HCT116 (cell line): Measurements from ENCODE around the gene TGM2. TPM values are rescaled to one million over a fixed set of nuclear protein-coding genes. Genes with fewer than 3 reads are reported as not detected.

Source experiments
- ATAC-seq: fragments of 200-7000 bp; cut with Tn5 transposase; 2 replicates; pipeline ENCODE4 v1.9.1; 2020; ENCODE audit warnings: mild to moderate bottlenecking, moderate library complexity
- BruUV-seq: library from RNA; stranded (reverse); fragments of 400-500 nt; replicated peaks from 2 replicates; lab custom pipeline; 2021; lab: Mats Ljungman, UMichigan
- CTCF ChIA-PET: fragments of 300-600 bp; sonication (Branson Sonifier 250); formaldehyde crosslinking; loops from one replicate; lab custom pipeline; 2021; ENCODE audit warnings: antibody characterized with exemption; lab: Charles Lee
- POLR2A ChIA-PET: fragments of 300-600, 350-600 bp; sonication (Branson Sonifier 250); formaldehyde crosslinking; loops from one replicate; lab custom pipeline; 2021; ENCODE audit warnings: antibody characterized with exemption; lab: Charles Lee
- RAD21 ChIA-PET, 2 experiments: fragments of 300-600 bp; sonication (Branson Sonifier 250); formaldehyde crosslinking; loops; one replicate each; lab custom pipeline; 2023; ENCODE audit warnings: low total read pairs in 2 of 2; ENCODE audit not compliant: uncharacterized antibody in 2 of 2, unreplicated experiment in 2 of 2, low non-redundant PET in 1 of 2; lab: Charles Lee
- DNase-seq: peaks from one replicate; pipeline ENCODE4 v3.0.0-alpha.2; 2010; ENCODE audit warnings: low read depth, low spot score
- H2AFZ ChIP-seq: fragments of 200-600 bp; shearing (Covaris generic), sonication (generic); 2 replicates; pipeline ENCODE4 v1.6.1; 2017; ENCODE audit warnings: low read depth, mixed run types, mixed read lengths, antibody characterized with exemption, low read length; ENCODE audit not compliant: poor library complexity, severe bottlenecking
- H3K27ac ChIP-seq: 2 replicates; pipeline ENCODE4 v1.5.1; 2012; ENCODE audit warnings: low read depth, low read length
- H3K27me3 ChIP-seq: fragments of 200-600 bp; sonication (generic); 2 replicates; pipeline ENCODE4 v1.6.1; 2016; ENCODE audit warnings: mixed run types, low read length, mixed read lengths; ENCODE audit not compliant: insufficient read depth
- H3K36me3 ChIP-seq, 2 experiments: fragments of 200-500 bp in 1 of 2; fragments of 200-600 bp in 1 of 2; sonication (Bioruptor generic) in 1 of 2; sonication (generic) in 1 of 2; 2 replicates each; pipeline versions ENCODE4 v1.5.1 to v1.6.1; 2014 to 2016; ENCODE audit warnings: low read length in 2 of 2, inconsistent platforms in 1 of 2, mixed read lengths in 1 of 2, mixed run types in 1 of 2; ENCODE audit not compliant: insufficient read depth in 2 of 2, control insufficient read depth in 1 of 2
- H3K4me1 ChIP-seq, 2 experiments: fragments of 200-600 bp in 1 of 2; sonication (generic) in 1 of 2; 2 replicates each; pipeline versions ENCODE4 v1.5.1 to v1.6.1; 2012 to 2017; ENCODE audit warnings: low read length in 2 of 2, inconsistent platforms in 1 of 2, mild to moderate bottlenecking in 1 of 2, mixed read lengths in 1 of 2, mixed run types in 1 of 2, moderate library complexity in 1 of 2; ENCODE audit not compliant: insufficient read depth in 2 of 2, control insufficient read depth in 1 of 2
- H3K4me2 ChIP-seq: fragments of 200-600 bp; sonication (generic); 2 replicates; pipeline ENCODE4 v1.6.1; 2017; ENCODE audit warnings: mixed run types, low read length, mixed read lengths
- H3K4me3 ChIP-seq, 2 experiments: fragments of 200-600 bp in 1 of 2; sonication (generic) in 1 of 2; replicated peaks in 1 of 2; 2 replicates each; pipeline ENCODE4 v1.5.1; 2011 to 2016; ENCODE audit warnings: low read length in 2 of 2, control low read depth in 1 of 2, low read depth in 1 of 2, mild to moderate bottlenecking in 1 of 2, mixed read lengths in 1 of 2, mixed run types in 1 of 2
- H3K79me2 ChIP-seq: fragments of 200-600 bp; sonication (generic); 2 replicates; pipeline ENCODE4 v1.6.1; 2017; ENCODE audit warnings: mild to moderate bottlenecking, mixed run types, low read length, moderate library complexity, mixed read lengths; ENCODE audit not compliant: insufficient read depth
- H3K9ac ChIP-seq: fragments of 200-600 bp; sonication (generic); 2 replicates; pipeline ENCODE4 v1.6.1; 2016; ENCODE audit warnings: low read length, mixed read lengths
- H3K9me2 ChIP-seq: fragments of 200-600 bp; sonication (generic), shearing (Covaris generic); 2 replicates; pipeline ENCODE4 v1.6.1; 2017; ENCODE audit warnings: mixed run types, mild to moderate bottlenecking, moderate library complexity; ENCODE audit not compliant: insufficient read depth
- H3K9me3 ChIP-seq, 2 experiments: fragments of 200-500 bp in 1 of 2; fragments of 200-600 bp in 1 of 2; sonication (Bioruptor generic) in 1 of 2; sonication (generic) in 1 of 2; 2 replicates each; pipeline ENCODE4 v1.6.1; 2014 to 2017; ENCODE audit warnings: low read length in 2 of 2, mixed read lengths in 2 of 2, inconsistent platforms in 1 of 2, low read depth in 1 of 2, mild to moderate bottlenecking in 1 of 2, mixed run types in 1 of 2, moderate library complexity in 1 of 2; ENCODE audit not compliant: control insufficient read depth in 1 of 2, insufficient read depth in 1 of 2
- H4K20me1 ChIP-seq: fragments of 200-600 bp; sonication (generic), shearing (Covaris generic); 2 replicates; pipeline ENCODE4 v1.6.1; 2017; ENCODE audit warnings: mixed run types, mild to moderate bottlenecking, moderate library complexity; ENCODE audit not compliant: insufficient read depth
- ATF3 ChIP-seq: IDR thresholded peaks from 2 replicates; pipeline ENCODE4 v1.6.1; 2012
- CBX3 ChIP-seq: IDR thresholded peaks from 2 replicates; pipeline ENCODE4 v1.6.1; 2012; ENCODE audit warnings: low read depth
- CEBPB ChIP-seq: IDR thresholded peaks from 2 replicates; pipeline ENCODE4 v1.6.1; 2012; ENCODE audit warnings: low read depth
- EZH2 ChIP-seq: fragments of 200-600 bp; sonication (generic); IDR thresholded peaks from 2 replicates; pipeline ENCODE4 v1.6.1; 2017; ENCODE audit warnings: antibody characterized with exemption, mixed run types
- POLR2A ChIP-seq: IDR thresholded peaks from 2 replicates; pipeline ENCODE4 v1.7.0; 2011; ENCODE audit warnings: borderline replicate concordance; ENCODE audit not compliant: insufficient read depth, insufficient read length; ENCODE audit errors: extremely low read depth
- POLR2AphosphoS5 ChIP-seq: IDR thresholded peaks from 2 replicates; pipeline ENCODE4 v1.6.1; 2011; ENCODE audit warnings: mild to moderate bottlenecking, low read depth, low read length, moderate library complexity
- RAD21 ChIP-seq: IDR thresholded peaks from 2 replicates; pipeline ENCODE4 v1.6.1; 2012; ENCODE audit warnings: low read depth, mild to moderate bottlenecking
- SP1 ChIP-seq: IDR thresholded peaks from 2 replicates; pipeline ENCODE4 v1.6.1; 2012; ENCODE audit warnings: low read depth
- SRF ChIP-seq: IDR thresholded peaks from 2 replicates; pipeline ENCODE4 v1.6.1; 2012; ENCODE audit warnings: low read depth
- YY1 ChIP-seq: IDR thresholded peaks from 2 replicates; pipeline ENCODE4 v1.6.1; 2011; ENCODE audit warnings: low read length, low read depth, moderate library complexity, mild to moderate bottlenecking; ENCODE audit not compliant: insufficient replicate concordance; ENCODE audit errors: extremely low read depth
- ZBTB33 ChIP-seq: IDR thresholded peaks from 2 replicates; pipeline ENCODE4 v1.6.1; 2011; ENCODE audit warnings: mild to moderate bottlenecking, low read length, moderate library complexity; ENCODE audit not compliant: insufficient replicate concordance; ENCODE audit errors: extremely low read depth
- ZFX ChIP-seq: fragments of 450-650 bp; IDR thresholded peaks from 2 replicates; pipeline ENCODE4 v1.6.1; 2017
- ZNF274 ChIP-seq: fragments of 200-500 bp; sonication (Bioruptor generic); IDR thresholded peaks from 2 replicates; pipeline ENCODE4 v1.6.1; 2014; ENCODE audit warnings: mild to moderate bottlenecking, low read depth, low read length, inconsistent platforms
- intact Hi-C: fragments of 100-400 bp; cut with micrococcal nuclease; formaldehyde crosslinking; loops from 2 replicates; pipeline ENCODE4 v1.10.0; 2022
- total RNA-seq: library from RNA; stranded (reverse); gene quantifications from one replicate; pipeline ENCODE4 v1.2.1, GENCODE V29; 2021; ENCODE audit not compliant: unreplicated experiment
- TF ChIP-seq, protein P1 (sequence below): IDR thresholded peaks from 2 replicates; pipeline ENCODE4 v1.6.1; 2012; ENCODE audit warnings: low read depth

TGM2 gene
- total RNA-seq, 1 experiment from 2014 or later: 6.1 TPM

DNA sequence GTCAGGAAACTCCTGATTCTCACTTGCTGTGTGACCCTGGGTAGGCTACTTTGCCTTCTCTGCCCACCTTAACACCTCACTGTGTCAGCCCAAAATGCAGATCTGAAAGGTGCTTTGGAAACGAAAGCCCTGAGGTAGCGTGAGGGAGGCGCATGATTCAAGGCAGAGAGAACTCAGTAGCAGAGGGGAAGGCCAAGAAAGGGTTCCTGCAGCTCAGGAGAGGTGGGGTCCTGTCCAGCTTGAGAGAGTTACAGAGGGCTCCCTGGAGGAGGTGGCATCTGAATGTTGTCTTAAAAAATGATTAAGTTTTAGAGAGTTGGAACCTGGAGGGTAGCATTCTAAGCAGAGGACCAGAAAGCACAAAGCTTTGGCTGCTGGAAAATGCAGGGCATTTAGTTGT lies 13.6 kb downstream of the TGM2 start:
- Histone ChIP-seq H3K9me3 (no peaks in the 10 kb centered on the region), H2AFZ (no peak overlapping the region), H3K4me2 (no peak overlapping the region), H3K79me2 (no peaks in the 10 kb centered on the region), H3K4me1 (peaks cover 0 to 9% of the 10 kb centered on the region in 2 experiments; a peak in 1 of 4 replicates), H4K20me1 (no peaks in the 10 kb centered on the region)
- no peak for DNase-seq
- RAD21 ChIA-PET: no interaction called here
- TF ChIP-seq YY1 (no peak), CBX3 (no peak), EZH2 (no peak), SRF (no peak), SP1 (no peak), RAD21 (no peak), POLR2A (no peak), ZFX (no peak), ZNF274 (no peak), CEBPB (no peak), ZBTB33 (no peak), POLR2AphosphoS5 (no peak), ATF3 (no peak)
- TF ChIP-seq, protein P1, sequence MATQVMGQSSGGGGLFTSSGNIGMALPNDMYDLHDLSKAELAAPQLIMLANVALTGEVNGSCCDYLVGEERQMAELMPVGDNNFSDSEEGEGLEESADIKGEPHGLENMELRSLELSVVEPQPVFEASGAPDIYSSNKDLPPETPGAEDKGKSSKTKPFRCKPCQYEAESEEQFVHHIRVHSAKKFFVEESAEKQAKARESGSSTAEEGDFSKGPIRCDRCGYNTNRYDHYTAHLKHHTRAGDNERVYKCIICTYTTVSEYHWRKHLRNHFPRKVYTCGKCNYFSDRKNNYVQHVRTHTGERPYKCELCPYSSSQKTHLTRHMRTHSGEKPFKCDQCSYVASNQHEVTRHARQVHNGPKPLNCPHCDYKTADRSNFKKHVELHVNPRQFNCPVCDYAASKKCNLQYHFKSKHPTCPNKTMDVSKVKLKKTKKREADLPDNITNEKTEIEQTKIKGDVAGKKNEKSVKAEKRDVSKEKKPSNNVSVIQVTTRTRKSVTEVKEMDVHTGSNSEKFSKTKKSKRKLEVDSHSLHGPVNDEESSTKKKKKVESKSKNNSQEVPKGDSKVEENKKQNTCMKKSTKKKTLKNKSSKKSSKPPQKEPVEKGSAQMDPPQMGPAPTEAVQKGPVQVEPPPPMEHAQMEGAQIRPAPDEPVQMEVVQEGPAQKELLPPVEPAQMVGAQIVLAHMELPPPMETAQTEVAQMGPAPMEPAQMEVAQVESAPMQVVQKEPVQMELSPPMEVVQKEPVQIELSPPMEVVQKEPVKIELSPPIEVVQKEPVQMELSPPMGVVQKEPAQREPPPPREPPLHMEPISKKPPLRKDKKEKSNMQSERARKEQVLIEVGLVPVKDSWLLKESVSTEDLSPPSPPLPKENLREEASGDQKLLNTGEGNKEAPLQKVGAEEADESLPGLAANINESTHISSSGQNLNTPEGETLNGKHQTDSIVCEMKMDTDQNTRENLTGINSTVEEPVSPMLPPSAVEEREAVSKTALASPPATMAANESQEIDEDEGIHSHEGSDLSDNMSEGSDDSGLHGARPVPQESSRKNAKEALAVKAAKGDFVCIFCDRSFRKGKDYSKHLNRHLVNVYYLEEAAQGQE: no peak
- TF ChIP-seq, all 23 proteins: peak for 0
- ATAC-seq: no peak
- intact Hi-C loops: no loop called here
- BruUV-seq: no TSS peak
- no peaks in the 10 kb centered on the region for H3K9me2 ChIP-seq
- ChIA-PET POLR2A (no interaction called here), CTCF (interaction anchor here (1.1 kb wide), 1 partner anchor 38 kb away, joined by 3 read pairs; no protein-coding TSS in a partner anchor)
- no peaks in the 10 kb centered on the region for H3K36me3 ChIP-seq
- H3K9ac ChIP-seq: no peak overlapping the region
- H3K27ac ChIP-seq: no peak overlapping the region
- no peaks in the 10 kb centered on the region for H3K27me3 ChIP-seq
- H3K4me3 ChIP-seq: no peak overlapping the region
